K562 (cell line): Measurements from ENCODE around the gene APIP. TPM values are rescaled to one million over a fixed set of nuclear protein-coding genes. Genes with fewer than 3 reads are reported as not detected.
"Not testable (repeated sequence)": the region's sequence is repeated elsewhere in the genome, so short reads cannot be mapped to it uniquely, and the experiment has no call there.

Source experiments
- ATAC-seq: fragments of 200-7000 bp; cut with Tn5 transposase; 3 replicates; pipeline ENCODE4 v1.9.1; 2020; ENCODE audit warnings: moderate library complexity
- BruUV-seq: library from RNA; stranded (reverse); fragments of 400-500 nt; replicated peaks from 2 replicates; lab custom pipeline; 2021; lab: Mats Ljungman, UMichigan
- CTCF ChIA-PET: fragments of 300-600 bp; formaldehyde crosslinking; extraction: SDS; loops from one replicate; lab custom pipeline; 2021; ENCODE audit warnings: low intra/inter-chr PET ratio; lab: Yijun Ruan, JAX
- POLR2A ChIA-PET: fragments of 300-600, 350-650 bp; sonication (Branson Sonifier 250); formaldehyde crosslinking; extraction: SDS; loops from one replicate; lab custom pipeline; 2021; ENCODE audit warnings: antibody characterized with exemption, inconsistent platforms; lab: Yijun Ruan, JAX
- DNase-seq, 4 experiments: peaks; one replicate each; pipeline versions ENCODE4 v3.0.0 to v3.0.0-alpha.2; 2011 to 2018; ENCODE audit warnings: low spot score in 3 of 4, mixed read lengths in 3 of 4; ENCODE audit errors: extremely low read depth in 1 of 4
- FAIRE-seq: peaks from 2 replicates; lab custom pipeline; 2011; peaks lifted over from hg19 to GRCh38; lab: Jason Lieb, UNC
- H2AFZ ChIP-seq: 2 replicates; pipeline ENCODE4 v1.6.0; 2011; ENCODE audit warnings: low read depth, low read length, control low read depth, inconsistent platforms
- H3K27ac ChIP-seq: fragments of 200-600 bp; 3 replicates; pipeline ENCODE4 v1.8.0; 2011; ENCODE audit warnings: low read depth, mild to moderate bottlenecking, control low read depth, inconsistent platforms, low read length, moderate library complexity, mixed read lengths; ENCODE audit errors: extremely low read depth
- H3K27me3 ChIP-seq, 2 experiments: fragments of 300-600 bp in 1 of 2; 2 replicates in 1 of 2; 3 replicates in 1 of 2; pipeline versions ENCODE4 v1.6.0 to v1.8.0; 2011; ENCODE audit warnings: inconsistent platforms in 2 of 2, low read length in 2 of 2, mild to moderate bottlenecking in 1 of 2, mixed read lengths in 1 of 2, moderate library complexity in 1 of 2; ENCODE audit not compliant: control insufficient read depth in 2 of 2, insufficient read depth in 2 of 2
- H3K36me3 ChIP-seq: fragments of 300-600 bp; 3 replicates; pipeline ENCODE4 v1.8.0; 2011; ENCODE audit warnings: mild to moderate bottlenecking, low read length, inconsistent platforms; ENCODE audit not compliant: control insufficient read depth, insufficient read depth
- H3K4me1 ChIP-seq, 2 experiments: fragments of 200-600 bp in 1 of 2; replicated peaks in 1 of 2; 2 replicates in 1 of 2; 3 replicates in 1 of 2; pipeline versions ENCODE4 v1.5.1 to v1.8.0; 2011; ENCODE audit warnings: inconsistent platforms in 2 of 2, low read length in 2 of 2, mild to moderate bottlenecking in 1 of 2, mixed read lengths in 1 of 2, moderate library complexity in 1 of 2; ENCODE audit not compliant: control insufficient read depth in 2 of 2, insufficient read depth in 2 of 2
- H3K4me2 ChIP-seq: 2 replicates; pipeline ENCODE4 v1.6.1; 2011; ENCODE audit warnings: low read length, control low read depth, inconsistent platforms, mixed read lengths; ENCODE audit not compliant: insufficient read depth
- H3K4me3 ChIP-seq: fragments of 200-600 bp; sonication (generic), shearing (Covaris generic); 2 replicates; pipeline ENCODE4 v1.5.1; 2016; ENCODE audit warnings: control low read depth, inconsistent platforms
- H3K79me2 ChIP-seq: fragments of 200-600 bp; 3 replicates; pipeline ENCODE4 v1.8.0; 2011; ENCODE audit warnings: low read length, inconsistent platforms; ENCODE audit not compliant: control insufficient read depth, insufficient read depth
- H3K9ac ChIP-seq, 2 experiments: 2 replicates each; pipeline versions ENCODE4 v1.6.0 to v1.6.1; 2011; ENCODE audit warnings: low read depth in 2 of 2, low read length in 2 of 2, control low read depth in 1 of 2, inconsistent platforms in 1 of 2, mild to moderate bottlenecking in 1 of 2, mixed read lengths in 1 of 2; ENCODE audit not compliant: insufficient read depth in 1 of 2
- H3K9me1 ChIP-seq: one replicate; pipeline ENCODE4 v1.6.0; 2011; ENCODE audit warnings: inconsistent platforms, mild to moderate bottlenecking, low read length, moderate library complexity; ENCODE audit not compliant: control insufficient read depth, insufficient read depth
- H3K9me3 ChIP-seq: replicated peaks from 2 replicates; pipeline ENCODE4 v1.5.1; 2011; ENCODE audit warnings: low read depth, low read length, inconsistent platforms; ENCODE audit not compliant: control insufficient read depth, insufficient read depth
- H4K20me1 ChIP-seq: replicated peaks from 2 replicates; pipeline ENCODE4 v1.6.1; 2011; ENCODE audit warnings: low read length, inconsistent platforms, mixed read lengths; ENCODE audit not compliant: control insufficient read depth, insufficient read depth
- CREB1 ChIP-seq, 2 experiments: sonication (generic) in 1 of 2; formaldehyde crosslinking in 1 of 2; IDR thresholded peaks; 2 replicates each; pipeline versions ENCODE4 v1.6.1 to v1.8.0; 2012 to 2022; ENCODE audit warnings: inconsistent platforms in 1 of 2, mild to moderate bottlenecking in 1 of 2, missing genetic modification reagents in 1 of 2, moderate library complexity in 1 of 2
- FOXJ2 ChIP-seq: fragments of 200-800 bp; sonication (Bioruptor generic); IDR thresholded peaks from 2 replicates; pipeline ENCODE4 v1.6.1; 2016; ENCODE audit warnings: missing genetic modification characterization, missing compliant biosample characterization
- HDAC2 ChIP-seq: fragments of 450-650 bp; IDR thresholded peaks from 2 replicates; pipeline ENCODE4 v1.6.1; 2016; ENCODE audit warnings: mild to moderate bottlenecking
- KDM1A ChIP-seq, 2 experiments: fragments of 450-650 bp; IDR thresholded peaks; 2 replicates each; pipeline ENCODE4 v1.6.1; 2016; ENCODE audit warnings: mild to moderate bottlenecking in 2 of 2
- NFE2 ChIP-seq: IDR thresholded peaks from 2 replicates; pipeline ENCODE4 v1.6.1; 2014; ENCODE audit warnings: antibody characterized with exemption, low read depth
- NR2F6 ChIP-seq: fragments of 450-650 bp; formaldehyde crosslinking; IDR thresholded peaks from 2 replicates; pipeline ENCODE4 v1.4.0; 2020; ENCODE audit warnings: mild to moderate bottlenecking
- POLR2AphosphoS5 ChIP-seq: IDR thresholded peaks from 2 replicates; pipeline ENCODE4 v1.6.1; 2011; ENCODE audit warnings: mild to moderate bottlenecking, low read depth, low read length, moderate library complexity; ENCODE audit not compliant: control insufficient read depth, insufficient read depth
- POLR3G ChIP-seq: IDR thresholded peaks from 2 replicates; pipeline ENCODE4 v1.6.1; 2011; ENCODE audit not compliant: insufficient read length, insufficient replicate concordance; ENCODE audit errors: extremely low read depth
- RBM25 ChIP-seq: fragments of 200-400 bp; formaldehyde crosslinking; IDR thresholded peaks from 2 replicates; pipeline ENCODE4 v1.6.1; 2018; ENCODE audit warnings: low read length, low read depth, moderate library complexity; ENCODE audit not compliant: severe bottlenecking
- SMAD3 ChIP-seq: fragments of 450-650 bp; formaldehyde crosslinking; conservative IDR thresholded peaks from 2 replicates; pipeline ENCODE4 v1.4.0; 2020; ENCODE audit warnings: mild to moderate bottlenecking
- SMARCE1 ChIP-seq: fragments of 450-650 bp; IDR thresholded peaks from 2 replicates; pipeline ENCODE4 v1.7.1; 2016; ENCODE audit warnings: mild to moderate bottlenecking
- ZNF146 ChIP-seq: IDR thresholded peaks from one replicate; pipeline ENCODE4 v1.6.1; 2018; ENCODE audit warnings: missing compliant biosample characterization; ENCODE audit not compliant: unreplicated experiment
- ZNF57 ChIP-seq: fragments of 450-650 bp; formaldehyde crosslinking; IDR thresholded peaks from 2 replicates; pipeline ENCODE4 v1.4.0; 2020; ENCODE audit warnings: mild to moderate bottlenecking, moderate library complexity
- WGBS: fragments of 100-300 bp; shearing (Covaris generic); methylation state at CpG from one replicate; pipeline ENCODE4 v1.1.6; 2016; ENCODE audit warnings: low coverage, mixed read lengths; ENCODE audit not compliant: insufficient coverage; ENCODE audit errors: missing lambda C conversion rate; 5-methylcytosine and 5-hydroxymethylcytosine counted together
- in situ Hi-C: fragments of 300-500 bp; cut with MboI; formaldehyde crosslinking; loops from 4 replicates; pipeline ENCODE4 v1.15.0; 2018; ENCODE audit warnings: inconsistent platforms, mixed read lengths
- intact Hi-C: fragments of 100-400 bp; cut with micrococcal nuclease; formaldehyde crosslinking; loops from 2 replicates; pipeline ENCODE4 v1.14.2; 2022
- polyA plus RNA-seq, 8 experiments: library from polyadenylated mRNA; depleted of rRNA in 4 of 8; stranded (reverse) in 5 of 8; unstranded in 3 of 8; fragments of >200 nt; fragmentation: Nextera tagmentation in 2 of 8; fragmentation: Illumina TruSeq in 1 of 8; extraction: Ambion mirVana in 2 of 8; extraction: Trizol in 1 of 8; gene quantifications; 2 replicates each; pipeline versions ENCODE4 v1.2.1 to v1.2.3, GENCODE V29; 2011 to 2014; ENCODE audit warnings: inconsistent platforms in 1 of 8, missing spikeins in 1 of 8
- total RNA-seq, 7 experiments: library from RNA; depleted of rRNA in 6 of 7; stranded (reverse); fragments of >200 nt in 6 of 7; fragmentation: Illumina TruSeq in 2 of 7; extraction: Trizol in 2 of 7; gene quantifications; 2 replicates each; pipeline versions ENCODE4 v1.2.1 to v1.2.3, GENCODE V29; 2011 to 2021; ENCODE audit warnings: low replicate concordance in 1 of 7
- TF ChIP-seq, protein P1 (sequence below), 2 experiments: fragments of 450-650 bp in 1 of 2; sonication (generic) in 1 of 2; formaldehyde crosslinking in 1 of 2; IDR thresholded peaks in 1 of 2; conservative IDR thresholded peaks in 1 of 2; 2 replicates each; pipeline versions ENCODE4 v1.6.1 to v1.8.1; 2016 to 2023; ENCODE audit warnings: mild to moderate bottlenecking in 2 of 2, moderate library complexity in 2 of 2, inconsistent platforms in 1 of 2, missing genetic modification reagents in 1 of 2

APIP gene
- total and polyA plus RNA-seq, 9 of the 15 experiments (the other 6 are each of a cell fraction or from before 2014, with no cell fraction given), result 63.7 to 110 (median 82.8) TPM

DNA sequence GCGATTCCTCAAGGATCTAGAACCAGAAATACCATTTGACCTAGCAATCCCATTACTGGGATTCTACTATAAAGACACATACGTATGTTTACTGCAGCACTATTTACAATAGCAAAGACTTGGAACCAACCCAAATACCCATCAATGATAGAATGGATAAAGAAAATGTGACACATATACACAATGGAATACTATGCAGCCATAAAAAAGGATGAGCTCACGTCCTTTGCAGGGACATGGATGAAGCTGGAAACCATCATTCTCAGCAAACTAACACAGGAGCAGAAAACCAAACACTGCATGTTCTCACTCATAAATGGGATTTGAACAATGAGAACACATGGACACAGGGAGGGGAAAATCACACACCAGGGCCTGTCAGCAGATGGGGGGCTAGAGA is 20.0 kb downstream of the APIP start:
- H3K4me2 ChIP-seq, DNase-seq, H3K4me1 ChIP-seq, H3K27me3 ChIP-seq, POLR2A ChIA-PET, H2AFZ ChIP-seq, H3K27ac ChIP-seq, H3K9me3 ChIP-seq, H3K9me1 ChIP-seq, H4K20me1 ChIP-seq, H3K4me3 ChIP-seq, BruUV-seq, FAIRE-seq, ATAC-seq, CTCF ChIA-PET, H3K9ac ChIP-seq: not testable (repeated sequence)
- intact Hi-C loops (loop anchor here (5.0 to 10.0 kb wide), 2 partner anchors 539 to 721 kb away; partner anchors contain the start of gene ABTB2), in situ Hi-C loops (loop anchor here (10.0 kb wide), 1 partner anchor 531 kb away; no protein-coding TSS in a partner anchor)
- 84% methylated on average over 2 of the region's 3 CpGs for WGBS
- H3K79me2 ChIP-seq, result peaks cover 39% of the 10 kb centered on the region
- H3K36me3 ChIP-seq, result peaks cover 23% of the 10 kb centered on the region
- TF ChIP-seq ZNF146 (CRISPR knock-in tag) (peak; percentile 95), RBM25 (peak; percentile 53), KDM1A (IDR thresholded peaks at IDR 0.05) (peak; percentile 11 to 49; a peak in 1 of 4 replicates)
- TF ChIP-seq, all 486 proteins: peak for 3; not testable (repeated sequence) for 483

GRCh38 chr11:34893416-34893815 is 22.8 kb downstream of the APIP start:
- no peak overlapping the region for H3K9ac ChIP-seq
- BruUV-seq, result no TSS peak
- no peak overlapping the region for H3K27ac ChIP-seq
- no peaks in the 10 kb centered on the region for H3K27me3 ChIP-seq
- POLR2A ChIA-PET, result interaction anchor here (0.7 to 1.2 kb wide), 3 partner anchors 307 to 331 kb away, joined by 3 read pairs; no protein-coding TSS in a partner anchor
- peaks cover 40% of the 10 kb centered on the region for H3K36me3 ChIP-seq
- WGBS, result 93% methylated on average over 1 of the region's 1 CpG
- FAIRE-seq (no peak), ATAC-seq (no peak), DNase-seq (no peak)
- in situ Hi-C loops (loop anchor here (5.0 to 10.0 kb wide), 3 partner anchors 306 to 529 kb away; no protein-coding TSS in a partner anchor), intact Hi-C loops (loop anchor here (5.0 to 10.0 kb wide), 2 partner anchors 51 to 719 kb away; no protein-coding TSS in a partner anchor)
- H4K20me1 ChIP-seq, result no peaks in the 10 kb centered on the region; the same call in 1 of the 2 replicates
- CTCF ChIA-PET, result interaction anchor here (0.6 kb wide), 1 partner anchor 344 kb away, joined by 3 read pairs; no protein-coding TSS in a partner anchor
- no peaks in the 10 kb centered on the region for H3K9me1 ChIP-seq
- peaks cover 27% of the 10 kb centered on the region for H3K79me2 ChIP-seq
- H3K4me3 ChIP-seq, result no peak overlapping the region
- H3K4me2 ChIP-seq, result no peak overlapping the region
- no peaks in the 10 kb centered on the region for H3K9me3 ChIP-seq
- no peaks in the 10 kb centered on the region for H3K4me1 ChIP-seq
- no peak overlapping the region for H2AFZ ChIP-seq
- no peak for TF ChIP-seq NFE2
- no peak for TF ChIP-seq SMAD3
- TF ChIP-seq SMARCE1, result no peak
- no peak for TF ChIP-seq ZNF57 (CRISPR knock-in tag)
- TF ChIP-seq POLR2AphosphoS5, result no peak
- no peak for TF ChIP-seq FOXJ2 (tag)
- no peak for TF ChIP-seq HDAC2
- TF ChIP-seq, protein P1, sequence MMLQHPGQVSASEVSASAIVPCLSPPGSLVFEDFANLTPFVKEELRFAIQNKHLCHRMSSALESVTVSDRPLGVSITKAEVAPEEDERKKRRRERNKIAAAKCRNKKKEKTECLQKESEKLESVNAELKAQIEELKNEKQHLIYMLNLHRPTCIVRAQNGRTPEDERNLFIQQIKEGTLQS (IDR thresholded peaks at IDR 0.05), result no peak
- TF ChIP-seq, protein P1 (CRISPR knock-in tag; conservative IDR thresholded peaks at IDR 0.05), result no peak
- no peak for TF ChIP-seq NR2F6 (CRISPR knock-in tag)
- no peak for TF ChIP-seq CREB1 (IDR thresholded peaks at IDR 0.05)
- no peak for TF ChIP-seq CREB1 (CRISPR knock-in tag; IDR thresholded peaks at IDR 0.05)
- no peak for TF ChIP-seq POLR3G
